Mucosa of descending colon (tissue), 3 donors: Measurements from ENCODE around the gene RPH3AL. TPM values are rescaled to one million over a fixed set of nuclear protein-coding genes. Genes with fewer than 3 reads are reported as not detected.

Experiments used
- ATAC-seq: fragments of 200-7000 bp; cut with Tn5 transposase; one replicate; pipeline ENCODE4 v1.9.1; 2020; ENCODE audit warnings: mild to moderate bottlenecking, moderate library complexity
- DNase-seq, 3 donors: peaks; one replicate each; pipeline ENCODE4 v3.0.0-alpha.2; 2020
- H3K36me3 ChIP-seq: fragments of 200-600 bp; one replicate; pipeline ENCODE4 v1.8.0; 2021; ENCODE audit warnings: low read depth, mild to moderate bottlenecking
- H3K4me1 ChIP-seq: fragments of 200-600 bp; one replicate; pipeline ENCODE4 v1.8.0; 2021; ENCODE audit warnings: low read depth, mild to moderate bottlenecking
- H3K4me3 ChIP-seq: fragments of 200-600 bp; one replicate; pipeline ENCODE4 v1.8.0; 2021; ENCODE audit warnings: mild to moderate bottlenecking
- H3K9me3 ChIP-seq: fragments of 200-600 bp; one replicate; pipeline ENCODE4 v1.8.0; 2021; ENCODE audit warnings: mild to moderate bottlenecking
- CTCF ChIP-seq: fragments of 200-600 bp; IDR thresholded peaks from one replicate; pipeline ENCODE4 v1.8.0; 2022; ENCODE audit warnings: antibody characterized with exemption, mild to moderate bottlenecking
- intact Hi-C, 2 donors: fragments of 100-400 bp; cut with DNase I in 1 of 2; cut with micrococcal nuclease in 1 of 2; formaldehyde crosslinking; loops; one replicate each; pipeline versions ENCODE4 v1.11.0 to v1.11.1; 2022; cut with DNase I, micrococcal nuclease
- total RNA-seq, 3 donors: library from RNA; stranded (reverse); fragmentation: NEBNext Ultra II Directional in 2 of 3; extraction: Animal tissue kit (Norgen Biotek cat#: 25700) in 2 of 3; gene quantifications; one replicate each; pipeline versions ENCODE4 v1.2.1 to v1.2.4, GENCODE V29; 2021 to 2023
- donor health status: DM: no; HTN: no; CAD: no; lungs with moderate emphysema.
- donor health status: DM: no; HTN: no; CAD: no.
- donor health status: DM: no; HTN: yes; CAD: no.

RPH3AL gene
- total RNA-seq, 3 donors from 2014 or later, result 24.0 to 44.1 (median 36.7) TPM

GRCh38 chr17:233473-233941, 119.1 kb downstream of the RPH3AL start:
- no peaks in the 10 kb centered on the region for H3K36me3 ChIP-seq
- H3K9me3 ChIP-seq, result no peaks in the 10 kb centered on the region
- intact Hi-C loops, result no loop called here
- DNase-seq (peak in 2 of 3 donors; percentile 30 to 71), ATAC-seq (peak; percentile 66)
- no peak for TF ChIP-seq CTCF
- no peak overlapping the region for H3K4me3 ChIP-seq
- H3K4me1 ChIP-seq, result no peaks in the 10 kb centered on the region

DNA sequence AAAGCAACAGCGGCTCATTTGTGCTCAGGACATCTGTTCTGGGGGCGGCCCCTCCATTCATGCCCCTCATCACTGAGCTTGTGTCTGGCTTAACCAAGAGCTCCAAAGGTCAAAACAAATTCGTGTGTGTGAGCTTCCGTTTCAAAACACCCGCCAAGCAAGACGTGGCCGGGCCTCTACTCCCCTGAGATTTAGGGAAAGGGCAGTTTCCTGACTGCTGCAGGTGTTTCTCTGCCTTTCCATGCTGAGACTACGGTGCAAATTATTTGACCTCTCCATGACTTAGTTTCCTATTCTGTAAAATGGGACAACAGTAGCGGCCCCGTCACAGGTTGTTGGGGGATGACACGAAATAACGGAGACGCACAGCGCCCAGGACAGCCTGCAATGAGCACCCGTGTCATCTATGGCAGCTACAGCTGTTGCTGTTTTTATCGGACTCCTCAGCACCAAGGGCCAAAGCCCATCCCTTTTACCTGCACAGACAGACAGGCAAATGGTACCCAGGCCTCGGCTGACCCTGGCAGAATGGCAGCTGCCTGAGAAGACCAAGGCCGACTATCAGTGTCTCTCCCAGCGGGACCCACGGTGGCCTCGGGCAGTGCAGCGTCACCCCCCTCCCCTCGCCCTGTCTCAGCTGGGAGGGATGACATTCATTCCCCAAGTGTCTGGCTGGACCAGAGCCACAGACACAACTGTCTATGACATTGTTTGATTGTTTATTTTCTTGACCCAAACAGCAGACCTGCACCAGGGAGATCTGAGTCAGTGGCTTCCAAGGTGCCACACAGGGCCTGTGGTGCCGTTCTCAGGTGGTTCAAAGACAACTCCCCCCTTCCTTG, 120.4 kb downstream of the RPH3AL start:
- DNase-seq, result peak in 2 of 3 donors; percentile 13 to 38
- peak; percentile 3 for ATAC-seq
- Histone ChIP-seq H3K9me3 (no peaks in the 10 kb centered on the region), H3K4me3 (no peak overlapping the region), H3K36me3 (no peaks in the 10 kb centered on the region), H3K4me1 (no peaks in the 10 kb centered on the region)
- intact Hi-C loops, result no loop called here
- TF ChIP-seq CTCF, result no peak

DNA sequence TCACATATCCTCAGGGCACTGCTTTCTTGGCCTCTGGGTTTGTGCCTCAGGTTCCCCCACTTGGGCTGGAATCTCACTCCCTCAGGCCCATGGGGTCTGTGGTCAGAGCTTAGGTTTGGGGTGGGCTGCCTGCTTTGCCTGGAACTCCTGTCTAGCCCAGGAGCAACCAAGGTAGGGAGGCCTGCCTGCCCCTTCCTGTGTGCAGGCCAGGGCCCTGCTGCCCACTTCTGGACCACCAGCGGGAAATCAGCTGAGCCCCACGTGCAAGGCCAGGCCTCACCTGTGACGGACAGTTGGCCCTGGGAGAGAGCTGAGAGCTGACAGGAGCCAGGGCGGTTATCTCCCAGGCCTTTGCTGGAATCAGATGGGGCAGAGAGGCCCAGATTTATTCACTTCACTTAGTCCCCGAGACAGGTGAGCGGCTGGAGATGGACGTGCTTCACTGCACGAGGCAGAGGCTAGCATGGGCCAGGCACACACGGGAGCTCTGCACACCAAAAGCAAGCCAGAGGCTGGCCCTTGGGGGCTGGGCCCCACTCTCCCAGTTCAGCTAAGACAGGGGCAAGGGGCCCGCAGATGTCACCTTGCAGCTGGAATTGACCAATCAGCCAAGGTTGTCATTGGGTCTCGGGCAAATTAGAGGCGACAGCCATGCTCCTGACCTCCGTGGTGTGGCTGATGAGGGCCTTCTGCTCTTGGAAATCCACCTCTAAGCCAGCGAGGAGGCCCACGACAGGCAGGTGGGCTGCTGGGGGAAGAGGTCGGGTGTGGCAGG, 121.2 kb downstream of the RPH3AL start:
- TF ChIP-seq CTCF, result no peak
- intact Hi-C loops, result no loop called here
- no peak overlapping the region for H3K4me3 ChIP-seq
- no peak for ATAC-seq
- no peaks in the 10 kb centered on the region for H3K9me3 ChIP-seq
- H3K4me1 ChIP-seq, result no peaks in the 10 kb centered on the region
- peak in 2 of 3 donors; percentile 15 to 34 for DNase-seq
- H3K36me3 ChIP-seq, result no peaks in the 10 kb centered on the region

DNA sequence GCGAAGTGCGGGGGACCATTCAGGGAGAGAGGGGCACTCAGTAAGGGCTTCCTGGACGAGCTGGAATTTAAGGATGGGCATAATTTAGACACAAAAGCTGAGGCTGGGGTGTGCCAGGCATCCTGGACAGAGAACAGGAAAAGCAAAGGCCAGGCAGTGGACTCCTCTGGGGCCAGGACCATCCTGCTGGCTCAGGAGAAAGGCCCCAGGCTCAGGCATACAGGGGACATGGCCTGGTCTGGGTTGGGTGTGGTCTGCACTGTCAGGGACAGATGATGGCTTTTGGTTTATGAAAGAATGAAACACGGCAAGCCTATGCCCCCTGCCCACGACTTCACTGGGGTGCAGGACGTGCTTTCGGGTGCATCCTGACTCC, 122.2 kb downstream of the RPH3AL start:
- H3K36me3 ChIP-seq, result no peaks in the 10 kb centered on the region
- intact Hi-C loops, result no loop called here
- no peaks in the 10 kb centered on the region for H3K4me1 ChIP-seq
- ATAC-seq (no peak), DNase-seq (peak in 2 of 3 donors; percentile 6 to 16)
- no peak for TF ChIP-seq CTCF
- no peaks in the 10 kb centered on the region for H3K9me3 ChIP-seq
- H3K4me3 ChIP-seq, result no peak overlapping the region

GRCh38 chr17:229709-230394, 122.8 kb downstream of the RPH3AL start:
- Histone ChIP-seq H3K4me1 (no peaks in the 10 kb centered on the region), H3K36me3 (no peaks in the 10 kb centered on the region), H3K9me3 (no peaks in the 10 kb centered on the region), H3K4me3 (no peak overlapping the region)
- TF ChIP-seq CTCF, result no peak
- intact Hi-C loops, result no loop called here
- DNase-seq (peak in 2 of 3 donors; percentile 10 to 22), ATAC-seq (no peak)
